HepG2 (cell line): ENCODE data around the gene TRAP1. TPM values are rescaled to one million over a fixed set of nuclear protein-coding genes. Genes with fewer than 3 reads are reported as not detected.

Source experiments
- AGO2 ChIP-seq: fragments of 200-400 bp; formaldehyde crosslinking; optimal IDR thresholded peaks from 2 replicates; pipeline ENCODE3; 2017; ENCODE audit warnings: mild to moderate bottlenecking, low read depth, low read length, moderate library complexity
- CCAR2 ChIP-seq: fragments of 200-400 bp; formaldehyde crosslinking; optimal IDR thresholded peaks from 2 replicates; pipeline ENCODE3; 2018; ENCODE audit warnings: low read depth, mild to moderate bottlenecking, low read length, moderate library complexity
- DPF2 ChIP-seq: sonication (generic); formaldehyde crosslinking; IDR thresholded peaks from 2 replicates; pipeline ENCODE4 v1.4.0; 2020; ENCODE audit warnings: mild to moderate bottlenecking, low read depth, missing genetic modification reagents, borderline replicate concordance
- HNRNPH1 ChIP-seq: fragments of 200-400 bp; formaldehyde crosslinking; optimal IDR thresholded peaks from 2 replicates; pipeline ENCODE3; 2017; ENCODE audit warnings: mild to moderate bottlenecking, low read depth, low read length
- MAFK ChIP-seq, 2 experiments: IDR thresholded peaks in 1 of 2; conservative IDR thresholded peaks in 1 of 2; 2 replicates each; pipeline ENCODE4 v1.6.1; 2011; ENCODE audit warnings: improper control_type of control experiment in 2 of 2, low read length in 2 of 2
- NFE2L1 ChIP-seq: sonication (generic); formaldehyde crosslinking; IDR thresholded peaks from 2 replicates; pipeline ENCODE4 v1.4.0; 2020; ENCODE audit warnings: missing genetic modification reagents, mild to moderate bottlenecking, borderline replicate concordance
- SMAD3 ChIP-seq: sonication (generic); formaldehyde crosslinking; IDR thresholded peaks from 2 replicates; pipeline ENCODE4 v1.4.0; 2020; ENCODE audit warnings: missing genetic modification reagents
- SP4 ChIP-seq: sonication (generic); formaldehyde crosslinking; IDR thresholded peaks from 2 replicates; pipeline ENCODE4 v1.8.1; 2023; ENCODE audit warnings: mild to moderate bottlenecking, missing genetic modification reagents
- SRSF4 ChIP-seq: fragments of 200-400 bp; formaldehyde crosslinking; IDR thresholded peaks from one replicate; pipeline ENCODE4 v1.6.1; 2018; ENCODE audit warnings: mild to moderate bottlenecking, low read depth, low read length, moderate library complexity; ENCODE audit not compliant: poor library complexity, severe bottlenecking
- ZEB1 ChIP-seq: IDR thresholded peaks from 2 replicates; pipeline ENCODE4 v1.6.1; 2012; ENCODE audit warnings: mild to moderate bottlenecking, low read depth, inconsistent platforms; ENCODE audit not compliant: insufficient replicate concordance
- ZFP36 ChIP-seq: fragments of 150-350 bp; IDR thresholded peaks from 2 replicates; pipeline ENCODE4 v1.6.1; 2018; ENCODE audit warnings: borderline replicate concordance, low read length, low read depth; ENCODE audit not compliant: partially characterized antibody
- ZNF296 ChIP-seq: sonication (generic); formaldehyde crosslinking; conservative IDR thresholded peaks from 2 replicates; pipeline ENCODE4 v1.5.0; 2020; ENCODE audit warnings: mild to moderate bottlenecking, missing genetic modification reagents
- ZNF652 ChIP-seq: IDR thresholded peaks from 2 replicates; pipeline ENCODE4 v1.6.1; 2016; ENCODE audit warnings: low read depth, borderline replicate concordance
- ZNF746 ChIP-seq: sonication (generic); formaldehyde crosslinking; IDR thresholded peaks from 2 replicates; pipeline ENCODE4 v1.8.0; 2022; ENCODE audit warnings: mild to moderate bottlenecking, missing genetic modification reagents
- ZNF776 ChIP-seq: sonication (generic); formaldehyde crosslinking; IDR thresholded peaks from 2 replicates; pipeline ENCODE4 v1.4.0; 2020; ENCODE audit warnings: mild to moderate bottlenecking, missing genetic modification reagents
- ZSCAN25 ChIP-seq: sonication (generic); formaldehyde crosslinking; IDR thresholded peaks from 2 replicates; pipeline ENCODE4 v1.8.0; 2022; ENCODE audit warnings: mild to moderate bottlenecking, missing genetic modification reagents
- polyA plus RNA-seq, 8 experiments: library from polyadenylated mRNA; depleted of rRNA in 3 of 8; stranded (reverse) in 7 of 8; unstranded in 1 of 8; fragments of >200 nt; fragmentation: Illumina TruSeq in 4 of 8; extraction: Trizol in 4 of 8; gene quantifications; 2 replicates each; pipeline versions ENCODE4 v1.2.1 to v1.2.3, GENCODE V29; 2011 to 2016; ENCODE audit warnings: low read depth in 4 of 8, missing spikeins in 1 of 8, mixed read lengths in 1 of 8; ENCODE audit not compliant: insufficient read depth in 1 of 8
- total RNA-seq, 5 experiments: library from RNA; depleted of rRNA; stranded (reverse); fragments of >200 nt; fragmentation: Illumina TruSeq; extraction: Trizol; gene quantifications; 2 replicates each; pipeline ENCODE4 v1.2.3, GENCODE V29; 2016; ENCODE audit warnings: low read depth in 1 of 5
- TF ChIP-seq, protein P1 (sequence below): sonication (generic); formaldehyde crosslinking; IDR thresholded peaks from 2 replicates; pipeline ENCODE4 v1.5.0; 2020; ENCODE audit warnings: missing genetic modification reagents
- TF ChIP-seq, protein P2 (sequence below): sonication (generic); formaldehyde crosslinking; IDR thresholded peaks from 2 replicates; pipeline ENCODE4 v1.4.0; 2020; ENCODE audit warnings: missing genetic modification reagents
- TF ChIP-seq, protein P3 (sequence below): sonication (generic); formaldehyde crosslinking; IDR thresholded peaks from 2 replicates; pipeline ENCODE4 v1.4.0; 2020; ENCODE audit warnings: missing genetic modification reagents
- TF ChIP-seq, protein P4 (sequence below): sonication (generic); formaldehyde crosslinking; conservative IDR thresholded peaks from 2 replicates; pipeline ENCODE4 v1.4.0; 2020; ENCODE audit warnings: missing genetic modification reagents

The TRAP1 gene
- total and polyA plus RNA-seq, 2 of the 13 experiments (the other 11 are each of a cell fraction or from before 2014, with no cell fraction given) = 127 to 240 TPM

DNA sequence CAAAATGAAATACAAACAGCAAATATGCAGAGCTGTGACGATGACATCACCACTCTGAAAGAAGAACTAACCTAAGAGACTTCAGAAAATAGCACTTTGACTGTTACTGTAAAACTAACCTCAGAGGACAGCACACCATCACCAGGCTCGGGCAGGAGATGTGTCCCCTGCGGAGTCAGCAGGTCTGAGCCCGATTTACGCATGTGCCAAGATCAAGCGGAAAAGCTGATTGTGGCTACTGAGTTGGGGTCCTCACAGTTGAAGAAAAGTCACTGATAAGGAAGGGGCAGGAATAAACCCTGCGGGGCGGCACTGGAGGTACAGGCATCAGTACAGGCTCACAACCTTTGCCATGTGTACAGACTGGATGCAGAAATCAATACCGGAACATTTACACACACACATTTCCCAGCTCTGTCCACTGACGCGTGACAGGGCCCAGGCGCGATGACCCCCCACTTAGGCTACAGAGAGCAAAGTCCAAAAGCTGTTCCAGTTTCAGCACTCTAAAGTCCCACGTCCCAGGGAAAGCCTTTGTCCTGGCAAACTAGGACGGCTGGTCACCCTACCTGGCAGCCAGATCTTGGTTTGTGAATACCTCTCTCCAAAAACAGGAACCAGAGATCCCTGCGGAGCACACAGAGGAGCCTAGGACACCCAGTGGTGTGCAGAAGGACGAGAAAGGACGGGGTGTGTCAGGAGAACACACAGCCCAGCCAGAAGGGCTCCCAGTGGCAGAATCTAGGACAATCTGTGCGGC, 21.5 kb downstream of the TRAP1 start (continued):
- TF ChIP-seq, protein P1, sequence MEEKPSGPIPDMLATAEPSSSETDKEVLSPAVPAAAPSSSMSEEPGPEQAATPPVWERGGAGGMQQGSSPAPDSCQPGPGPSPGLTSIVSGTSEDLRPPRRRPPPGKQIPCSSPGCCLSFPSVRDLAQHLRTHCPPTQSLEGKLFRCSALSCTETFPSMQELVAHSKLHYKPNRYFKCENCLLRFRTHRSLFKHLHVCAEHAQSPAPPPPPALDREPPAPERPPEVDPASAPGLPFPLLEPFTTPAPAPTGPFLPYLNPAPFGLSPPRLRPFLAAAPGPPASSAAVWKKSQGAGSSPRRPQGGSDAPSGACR (CRISPR knock-in tag) = peak; percentile 96
- TF ChIP-seq ZNF746 (CRISPR knock-in tag) = peak; percentile 89
- no peak for TF ChIP-seq HNRNPH1
- TF ChIP-seq NFE2L1 (CRISPR knock-in tag) = no peak
- no peak for TF ChIP-seq ZFP36
- TF ChIP-seq, protein P2, sequence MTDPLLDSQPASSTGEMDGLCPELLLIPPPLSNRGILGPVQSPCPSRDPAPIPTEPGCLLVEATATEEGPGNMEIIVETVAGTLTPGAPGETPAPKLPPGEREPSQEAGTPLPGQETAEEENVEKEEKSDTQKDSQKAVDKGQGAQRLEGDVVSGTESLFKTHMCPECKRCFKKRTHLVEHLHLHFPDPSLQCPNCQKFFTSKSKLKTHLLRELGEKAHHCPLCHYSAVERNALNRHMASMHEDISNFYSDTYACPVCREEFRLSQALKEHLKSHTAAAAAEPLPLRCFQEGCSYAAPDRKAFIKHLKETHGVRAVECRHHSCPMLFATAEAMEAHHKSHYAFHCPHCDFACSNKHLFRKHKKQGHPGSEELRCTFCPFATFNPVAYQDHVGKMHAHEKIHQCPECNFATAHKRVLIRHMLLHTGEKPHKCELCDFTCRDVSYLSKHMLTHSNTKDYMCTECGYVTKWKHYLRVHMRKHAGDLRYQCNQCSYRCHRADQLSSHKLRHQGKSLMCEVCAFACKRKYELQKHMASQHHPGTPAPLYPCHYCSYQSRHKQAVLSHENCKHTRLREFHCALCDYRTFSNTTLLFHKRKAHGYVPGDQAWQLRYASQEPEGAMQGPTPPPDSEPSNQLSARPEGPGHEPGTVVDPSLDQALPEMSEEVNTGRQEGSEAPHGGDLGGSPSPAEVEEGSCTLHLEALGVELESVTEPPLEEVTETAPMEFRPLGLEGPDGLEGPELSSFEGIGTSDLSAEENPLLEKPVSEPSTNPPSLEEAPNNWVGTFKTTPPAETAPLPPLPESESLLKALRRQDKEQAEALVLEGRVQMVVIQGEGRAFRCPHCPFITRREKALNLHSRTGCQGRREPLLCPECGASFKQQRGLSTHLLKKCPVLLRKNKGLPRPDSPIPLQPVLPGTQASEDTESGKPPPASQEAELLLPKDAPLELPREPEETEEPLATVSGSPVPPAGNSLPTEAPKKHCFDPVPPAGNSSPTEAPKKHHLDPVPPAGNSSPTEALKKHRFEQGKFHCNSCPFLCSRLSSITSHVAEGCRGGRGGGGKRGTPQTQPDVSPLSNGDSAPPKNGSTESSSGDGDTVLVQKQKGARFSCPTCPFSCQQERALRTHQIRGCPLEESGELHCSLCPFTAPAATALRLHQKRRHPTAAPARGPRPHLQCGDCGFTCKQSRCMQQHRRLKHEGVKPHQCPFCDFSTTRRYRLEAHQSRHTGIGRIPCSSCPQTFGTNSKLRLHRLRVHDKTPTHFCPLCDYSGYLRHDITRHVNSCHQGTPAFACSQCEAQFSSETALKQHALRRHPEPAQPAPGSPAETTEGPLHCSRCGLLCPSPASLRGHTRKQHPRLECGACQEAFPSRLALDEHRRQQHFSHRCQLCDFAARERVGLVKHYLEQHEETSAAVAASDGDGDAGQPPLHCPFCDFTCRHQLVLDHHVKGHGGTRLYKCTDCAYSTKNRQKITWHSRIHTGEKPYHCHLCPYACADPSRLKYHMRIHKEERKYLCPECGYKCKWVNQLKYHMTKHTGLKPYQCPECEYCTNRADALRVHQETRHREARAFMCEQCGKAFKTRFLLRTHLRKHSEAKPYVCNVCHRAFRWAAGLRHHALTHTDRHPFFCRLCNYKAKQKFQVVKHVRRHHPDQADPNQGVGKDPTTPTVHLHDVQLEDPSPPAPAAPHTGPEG (CRISPR knock-in tag) = peak; percentile 69
- no peak for TF ChIP-seq SRSF4
- TF ChIP-seq, protein P3, sequence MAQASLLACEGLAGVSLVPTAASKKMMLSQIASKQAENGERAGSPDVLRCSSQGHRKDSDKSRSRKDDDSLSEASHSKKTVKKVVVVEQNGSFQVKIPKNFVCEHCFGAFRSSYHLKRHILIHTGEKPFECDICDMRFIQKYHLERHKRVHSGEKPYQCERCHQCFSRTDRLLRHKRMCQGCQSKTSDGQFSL (CRISPR knock-in tag) = peak; percentile 93
- TF ChIP-seq DPF2 (CRISPR knock-in tag) = peak; percentile 91
- peak; percentile 94 for TF ChIP-seq ZNF296 (CRISPR knock-in tag)
- TF ChIP-seq ZNF776 = peak; percentile 53; the same call in 1 of the 2 replicates
- TF ChIP-seq, protein P4, sequence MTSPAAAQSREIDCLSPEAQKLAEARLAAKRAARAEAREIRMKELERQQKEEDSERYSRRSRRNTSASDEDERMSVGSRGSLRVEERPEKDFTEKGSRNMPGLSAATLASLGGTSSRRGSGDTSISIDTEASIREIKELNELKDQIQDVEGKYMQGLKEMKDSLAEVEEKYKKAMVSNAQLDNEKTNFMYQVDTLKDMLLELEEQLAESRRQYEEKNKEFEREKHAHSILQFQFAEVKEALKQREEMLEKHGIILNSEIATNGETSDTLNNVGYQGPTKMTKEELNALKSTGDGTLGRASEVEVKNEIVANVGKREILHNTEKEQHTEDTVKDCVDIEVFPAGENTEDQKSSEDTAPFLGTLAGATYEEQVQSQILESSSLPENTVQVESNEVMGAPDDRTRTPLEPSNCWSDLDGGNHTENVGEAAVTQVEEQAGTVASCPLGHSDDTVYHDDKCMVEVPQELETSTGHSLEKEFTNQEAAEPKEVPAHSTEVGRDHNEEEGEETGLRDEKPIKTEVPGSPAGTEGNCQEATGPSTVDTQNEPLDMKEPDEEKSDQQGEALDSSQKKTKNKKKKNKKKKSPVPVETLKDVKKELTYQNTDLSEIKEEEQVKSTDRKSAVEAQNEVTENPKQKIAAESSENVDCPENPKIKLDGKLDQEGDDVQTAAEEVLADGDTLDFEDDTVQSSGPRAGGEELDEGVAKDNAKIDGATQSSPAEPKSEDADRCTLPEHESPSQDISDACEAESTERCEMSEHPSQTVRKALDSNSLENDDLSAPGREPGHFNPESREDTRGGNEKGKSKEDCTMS (CRISPR knock-in tag) = no peak
- TF ChIP-seq SMAD3 = peak; percentile 96
- TF ChIP-seq SP4 (CRISPR knock-in tag) = peak; percentile 61
- TF ChIP-seq ZNF652 (CRISPR knock-in tag) = no peak
- no peak for TF ChIP-seq AGO2
- TF ChIP-seq MAFK (conservative IDR thresholded peaks at IDR 0.05 in 1 of 2, IDR thresholded peaks at IDR 0.05 in 1 of 2; ENCODE audit: low read length in 2 of 2) = 0 out of 4 replicates have a peak, but pooled peaks of 1 of the 2 experiments have one; percentile 17
- no peak for TF ChIP-seq ZEB1
- peak; percentile 78 for TF ChIP-seq ZSCAN25 (CRISPR knock-in tag)
- TF ChIP-seq CCAR2 = no peak
